Thyroid gland (tissue), 4 donors: ENCODE results near the gene SAMD14. TPM values are rescaled to one million over a fixed set of nuclear protein-coding genes. Genes with fewer than 3 reads are reported as not detected.

ENCODE experiments used
- DNase-seq, 2 donors: peaks; one replicate each; pipeline ENCODE4 v3.0.0-alpha.2; 2019
- H3K27ac ChIP-seq, 3 donors: fragments of 200-600 bp; sonication (generic); 1 replicate in 2 of 3; 2 replicates in 1 of 3; pipeline ENCODE4 v1.5.1; 2016 to 2019; ENCODE audit warnings: mild to moderate bottlenecking in 1 of 3, moderate library complexity in 1 of 3
- H3K27me3 ChIP-seq: fragments of 200-600 bp; sonication (generic); one replicate; pipeline ENCODE4 v1.5.1; 2019
- H3K36me3 ChIP-seq, 2 donors: fragments of 200-600 bp; sonication (generic); one replicate each; pipeline ENCODE4 v1.5.1; 2016 to 2019
- H3K4me1 ChIP-seq, 2 donors: fragments of 200-600 bp; sonication (generic); one replicate each; pipeline ENCODE4 v1.5.1; 2017 to 2019
- H3K4me3 ChIP-seq, 3 donors: fragments of 200-600 bp; sonication (generic); replicated peaks in 1 of 3; 1 replicate in 2 of 3; 2 replicates in 1 of 3; pipeline ENCODE4 v1.5.1; 2016; ENCODE audit warnings: mild to moderate bottlenecking in 1 of 3
- H3K9me3 ChIP-seq: fragments of 200-600 bp; sonication (generic); one replicate; pipeline ENCODE4 v1.5.1; 2017
- CTCF ChIP-seq, 6 experiments: fragments of 200-600 bp in 3 of 6; fragments of 450-650 bp in 3 of 6; sonication (generic) in 3 of 6; IDR thresholded peaks; one replicate each; pipeline ENCODE4 v1.5.1; 2016 to 2019; ENCODE audit warnings: antibody characterized with exemption in 6 of 6, mild to moderate bottlenecking in 2 of 6, inconsistent platforms in 1 of 6, moderate library complexity in 1 of 6
- POLR2A ChIP-seq, 2 donors: fragments of 450-650 bp; IDR thresholded peaks; one replicate each; pipeline ENCODE4 v1.6.1; 2017; ENCODE audit warnings: antibody characterized with exemption in 2 of 2, mild to moderate bottlenecking in 2 of 2, moderate library complexity in 1 of 2
- WGBS, 2 donors: methylation state at CpG; one replicate each; pipeline ENCODE4 v1.1.5; 2017; 5-methylcytosine and 5-hydroxymethylcytosine counted together
- intact Hi-C: fragments of 100-400 bp; cut with DNase I; formaldehyde crosslinking; loops from one replicate; pipeline ENCODE4 v1.15.1; 2023
- total RNA-seq, 4 donors: library from RNA; depleted of rRNA; stranded (reverse); fragments of >200 nt; gene quantifications; one replicate each; pipeline ENCODE4 v1.2.3, GENCODE V29; 2016

SAMD14 gene
- total RNA-seq, 4 donors from 2014 or later: 0.24 to 0.81 (median 0.58) TPM

GRCh38 chr17:50072925-50073324 is 57.0 kb downstream of the SAMD14 start:
- H3K4me3 ChIP-seq: no peak overlapping the region
- TF ChIP-seq CTCF (IDR thresholded peaks at IDR 0.05) (no peak), POLR2A (IDR thresholded peaks at IDR 0.05) (no peak)
- H3K36me3 ChIP-seq: peaks cover 77 to 85% of the 10 kb centered on the region in 2 donors
- intact Hi-C loops: no loop called here
- H3K27ac ChIP-seq: no peak overlapping the region
- 79 to 86% methylated on average over 1 of the region's 1 CpG for WGBS, 2 donors
- no peaks in the 10 kb centered on the region for H3K27me3 ChIP-seq
- no peaks in the 10 kb centered on the region for H3K4me1 ChIP-seq
- no peak for DNase-seq
- no peaks in the 10 kb centered on the region for H3K9me3 ChIP-seq

GRCh38 chr17:50072130-50072529 is 57.8 kb downstream of the SAMD14 start:
- no peak overlapping the region for H3K4me3 ChIP-seq
- TF ChIP-seq POLR2A (IDR thresholded peaks at IDR 0.05): no peak
- no peak for DNase-seq
- intact Hi-C loops: no loop called here
- H3K27ac ChIP-seq: no peak overlapping the region
- H3K4me1 ChIP-seq: no peaks in the 10 kb centered on the region
- peaks cover 77 to 78% of the 10 kb centered on the region in 2 donors for H3K36me3 ChIP-seq
- H3K27me3 ChIP-seq: no peaks in the 10 kb centered on the region
- WGBS, 2 donors: 94 to 100% methylated on average over 3 of the region's 3 CpGs
- no peaks in the 10 kb centered on the region for H3K9me3 ChIP-seq

- no peaks in the 10 kb centered on the region for H3K4me1 ChIP-seq
- H3K27me3 ChIP-seq: no peaks in the 10 kb centered on the region
- TF ChIP-seq CTCF (IDR thresholded peaks at IDR 0.05) (no peak), POLR2A (IDR thresholded peaks at IDR 0.05) (no peak)
- intact Hi-C loops: no loop called here
- no peaks in the 10 kb centered on the region for H3K9me3 ChIP-seq
- no peak overlapping the region for H3K4me3 ChIP-seq
- H3K27ac ChIP-seq: no peak overlapping the region
- 93 to 94% methylated on average over 6 of the region's 6 CpGs for WGBS, 2 donors
- peaks cover 72 to 74% of the 10 kb centered on the region in 2 donors for H3K36me3 ChIP-seq
- DNase-seq: no peak
Measured at GRCh38 chr17:50071692-50072091, 58.3 kb downstream of the SAMD14 start.

GRCh38 chr17:50070908-50071680 is 58.9 kb downstream of the SAMD14 start:
- DNase-seq: no peak
- no peaks in the 10 kb centered on the region for H3K4me1 ChIP-seq
- no peaks in the 10 kb centered on the region for H3K27me3 ChIP-seq
- intact Hi-C loops: no loop called here
- peaks cover 66 to 70% of the 10 kb centered on the region in 2 donors for H3K36me3 ChIP-seq
- H3K4me3 ChIP-seq: no peak overlapping the region
- no peak for TF ChIP-seq CTCF (IDR thresholded peaks at IDR 0.05)
- no peaks in the 10 kb centered on the region for H3K9me3 ChIP-seq
- 95% methylated on average over 16 of the region's 16 CpGs for WGBS, 2 donors
- no peak overlapping the region for H3K27ac ChIP-seq

GRCh38 chr17:50067996-50068395 is 62.0 kb downstream of the SAMD14 start:
- WGBS, 2 donors: 91 to 94% methylated on average over 13 of the region's 13 CpGs
- H3K4me3 ChIP-seq: no peak overlapping the region
- H3K27ac ChIP-seq: no peak overlapping the region
- TF ChIP-seq POLR2A (IDR thresholded peaks at IDR 0.05) (no peak), CTCF (IDR thresholded peaks at IDR 0.05) (no peak)
- H3K36me3 ChIP-seq: peaks cover 42 to 43% of the 10 kb centered on the region in 2 donors
- DNase-seq: no peak
- H3K27me3 ChIP-seq: no peaks in the 10 kb centered on the region
- intact Hi-C loops: no loop called here
- H3K4me1 ChIP-seq: peaks cover 9 to 23% of the 10 kb centered on the region in 2 donors
- H3K9me3 ChIP-seq: no peaks in the 10 kb centered on the region
